ENCODE results near the gene TMEM266.

DNA sequence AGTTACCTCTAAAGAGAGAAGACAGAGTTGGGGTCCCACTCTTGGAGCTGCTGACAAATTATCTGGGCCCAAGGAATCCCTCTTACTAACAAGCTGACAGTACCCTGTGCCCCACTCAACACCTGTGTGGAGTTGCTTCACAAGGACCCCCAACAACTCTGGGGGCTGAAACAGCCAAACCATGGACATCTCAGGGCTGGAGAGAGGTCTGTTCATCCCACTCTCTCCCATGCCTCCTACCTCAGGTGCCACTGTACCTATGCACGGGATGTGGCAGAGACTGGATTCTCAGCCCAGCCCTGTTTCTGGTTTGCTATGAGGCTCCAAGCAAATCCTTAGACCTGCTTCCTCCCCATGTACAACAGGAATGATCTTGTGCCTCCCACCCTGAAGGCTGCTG, 149.7 kb downstream of the TMEM266 start:
- no peak for TF ChIP-seq POLR2AphosphoS5 (IDR thresholded peaks at IDR 0.05)
- TF ChIP-seq POLR2A (IDR thresholded peaks at IDR 0.05), result no peak
- TF ChIP-seq, protein P1, sequence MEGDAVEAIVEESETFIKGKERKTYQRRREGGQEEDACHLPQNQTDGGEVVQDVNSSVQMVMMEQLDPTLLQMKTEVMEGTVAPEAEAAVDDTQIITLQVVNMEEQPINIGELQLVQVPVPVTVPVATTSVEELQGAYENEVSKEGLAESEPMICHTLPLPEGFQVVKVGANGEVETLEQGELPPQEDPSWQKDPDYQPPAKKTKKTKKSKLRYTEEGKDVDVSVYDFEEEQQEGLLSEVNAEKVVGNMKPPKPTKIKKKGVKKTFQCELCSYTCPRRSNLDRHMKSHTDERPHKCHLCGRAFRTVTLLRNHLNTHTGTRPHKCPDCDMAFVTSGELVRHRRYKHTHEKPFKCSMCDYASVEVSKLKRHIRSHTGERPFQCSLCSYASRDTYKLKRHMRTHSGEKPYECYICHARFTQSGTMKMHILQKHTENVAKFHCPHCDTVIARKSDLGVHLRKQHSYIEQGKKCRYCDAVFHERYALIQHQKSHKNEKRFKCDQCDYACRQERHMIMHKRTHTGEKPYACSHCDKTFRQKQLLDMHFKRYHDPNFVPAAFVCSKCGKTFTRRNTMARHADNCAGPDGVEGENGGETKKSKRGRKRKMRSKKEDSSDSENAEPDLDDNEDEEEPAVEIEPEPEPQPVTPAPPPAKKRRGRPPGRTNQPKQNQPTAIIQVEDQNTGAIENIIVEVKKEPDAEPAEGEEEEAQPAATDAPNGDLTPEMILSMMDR (IDR thresholded peaks at IDR 0.05), result no peak
- no peak for TF ChIP-seq EP300 (IDR thresholded peaks at IDR 0.05)

Measured in suprapubic skin (tissue), 4 donors.